Epithelial cell of prostate (primary cell): ENCODE data around the gene SLC13A1.

Source experiments
- DNase-seq: peaks from one replicate; pipeline ENCODE4 v3.0.0-alpha.2; 2011; ENCODE audit warnings: low read depth, low spot score
- H3K27ac ChIP-seq: fragments of 450-650 bp; 2 replicates; pipeline ENCODE4 v1.5.1; 2017; ENCODE audit warnings: mild to moderate bottlenecking

Gene SLC13A1

DNA sequence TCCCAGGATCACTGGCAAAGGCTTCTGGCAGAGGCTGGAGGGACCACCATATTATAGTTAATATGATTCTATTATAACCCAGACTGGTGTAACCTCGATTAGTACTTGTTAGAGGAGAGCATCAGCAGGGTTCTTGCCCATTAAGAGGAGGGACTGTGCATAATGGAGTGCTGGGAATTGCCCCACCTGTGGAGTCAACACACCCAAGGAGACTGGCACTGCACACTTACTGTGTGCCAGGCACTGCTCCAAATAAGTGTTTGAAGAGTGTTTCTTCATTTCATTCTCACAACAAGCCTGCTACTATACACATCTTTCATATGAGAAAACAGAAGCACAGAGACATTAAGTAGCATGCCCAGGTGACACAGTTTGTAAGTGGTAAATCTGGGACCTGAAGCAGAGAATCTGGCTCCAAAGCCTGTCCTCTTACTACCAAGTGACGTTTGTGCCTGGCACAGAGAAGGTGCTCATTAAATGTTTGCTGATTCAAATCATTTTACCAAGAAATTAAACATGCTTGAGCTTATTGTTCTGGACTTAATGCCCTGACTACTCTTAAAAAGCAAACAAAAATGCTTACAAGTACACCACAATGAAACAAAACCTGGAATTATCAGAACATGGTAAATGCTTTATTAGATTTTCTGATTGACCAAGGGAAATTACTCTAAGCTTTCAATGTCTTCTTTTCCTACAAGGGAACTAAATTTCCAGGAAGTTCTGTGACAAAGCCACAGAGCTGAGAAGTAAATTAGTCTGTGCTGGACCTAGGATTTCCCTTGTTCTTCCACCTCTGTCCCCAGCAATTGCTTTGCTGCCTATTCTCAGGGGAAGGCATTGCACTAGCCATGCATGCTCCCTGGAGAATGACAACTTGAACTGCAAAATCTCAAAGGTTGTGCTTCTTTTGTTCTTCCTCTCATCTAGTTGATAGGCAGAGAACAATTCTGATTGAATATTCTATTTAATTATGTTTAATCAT is 809 bp downstream of the SLC13A1 start:
- H3K27ac ChIP-seq: no peak overlapping the region
- DNase-seq: no peak

DNA sequence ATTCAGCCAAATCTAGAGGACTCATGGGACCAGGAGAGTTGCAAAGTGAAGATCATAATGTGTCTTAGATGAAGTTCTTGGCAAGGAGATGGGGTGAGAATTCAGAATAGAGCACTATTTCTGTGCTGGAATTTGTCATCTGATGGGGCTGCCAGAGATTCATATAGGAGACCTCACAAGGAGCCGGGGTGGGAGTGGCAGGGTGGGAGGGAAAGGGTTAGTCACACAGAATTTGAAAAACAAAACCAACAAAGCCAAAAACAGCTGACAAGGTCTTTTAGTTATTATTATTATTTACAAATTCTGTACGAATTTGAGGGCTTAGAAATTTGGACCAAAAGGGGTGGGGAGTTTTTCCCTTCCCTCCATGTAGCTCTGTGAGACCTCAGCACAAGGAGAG is 1.7 kb downstream of the SLC13A1 start:
- no peak overlapping the region for H3K27ac ChIP-seq
- DNase-seq: no peak

DNA sequence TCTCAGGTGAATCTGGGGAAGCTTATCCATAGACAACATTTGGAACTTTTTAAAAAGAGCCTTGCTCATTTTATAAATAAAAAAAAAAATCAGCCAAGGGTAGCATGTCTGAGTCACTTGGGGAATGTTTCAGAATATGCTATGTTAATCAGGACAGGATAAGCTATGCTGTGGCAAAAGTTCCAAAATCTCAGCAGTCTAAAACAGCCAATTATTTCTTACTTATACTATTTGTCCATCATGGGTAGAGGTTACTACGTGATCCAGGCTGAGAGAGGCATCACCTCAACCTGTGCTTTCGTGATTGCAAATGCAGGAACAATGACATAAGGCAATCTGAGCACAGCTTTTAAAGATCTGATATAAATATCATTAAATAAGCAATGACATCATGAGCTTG is 6.5 kb downstream of the SLC13A1 start:
- no peak for DNase-seq
- no peak overlapping the region for H3K27ac ChIP-seq

GRCh38 chr7:123191132-123191531 is 8.6 kb downstream of the SLC13A1 start:
- peak; percentile 31 for DNase-seq
- peak overlapping the region; percentile 47 for H3K27ac ChIP-seq

DNA sequence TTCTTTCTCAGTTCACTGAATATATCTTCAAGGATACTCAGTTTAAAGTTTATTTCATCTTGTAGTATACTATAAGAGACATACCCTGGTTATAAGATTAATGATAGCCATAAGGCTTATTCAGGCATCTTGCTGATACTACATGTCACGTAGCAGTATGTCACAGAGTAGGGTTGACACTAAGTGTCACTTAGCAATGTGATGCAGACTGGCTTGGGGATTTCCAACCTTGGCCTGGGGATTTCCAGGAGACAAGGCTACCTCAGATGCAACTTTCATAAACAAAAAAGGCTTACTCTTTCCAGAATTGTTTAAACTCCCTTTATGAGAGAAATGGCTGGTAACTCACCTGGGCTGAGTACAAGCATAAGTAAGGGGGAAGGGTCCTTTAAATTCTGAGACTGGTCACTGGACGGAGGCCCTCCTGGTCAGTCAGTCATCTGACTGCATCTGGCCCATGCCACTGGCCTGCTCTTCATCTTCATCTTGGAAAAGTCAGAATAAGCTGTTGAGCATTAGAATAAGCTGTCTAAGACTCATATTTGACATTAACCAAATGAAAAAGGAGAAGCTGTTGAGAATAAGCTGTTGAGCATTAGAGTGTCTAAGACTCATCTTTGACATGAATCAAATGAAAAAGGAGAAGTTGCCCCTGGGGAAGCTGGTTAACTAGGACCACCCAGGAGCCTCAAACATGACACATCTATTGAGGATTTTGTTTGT is 9.5 kb downstream of the SLC13A1 start:
- DNase-seq: no peak
- peak overlapping the region; percentile 47 for H3K27ac ChIP-seq

DNA sequence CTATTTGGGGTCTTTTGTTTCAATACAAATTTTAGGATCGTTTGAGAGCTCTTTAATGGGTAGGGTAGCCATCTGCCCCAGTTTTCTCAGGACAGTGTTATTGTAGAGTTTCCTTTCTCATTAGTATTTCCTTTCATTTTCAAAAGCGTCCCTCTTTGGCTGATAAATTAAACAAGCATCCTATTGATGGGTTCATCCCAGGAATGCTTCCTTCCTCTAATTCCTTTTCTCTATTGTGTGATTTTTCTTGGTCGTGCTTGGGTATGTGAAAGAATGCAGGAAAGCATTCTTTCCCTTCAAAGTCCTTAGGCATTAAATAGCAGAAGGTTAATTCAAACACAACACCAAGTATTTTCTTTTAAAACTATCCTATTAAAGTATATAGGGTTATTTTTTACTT is 14.0 kb downstream of the SLC13A1 start:
- no peak for DNase-seq
- H3K27ac ChIP-seq: no peak overlapping the region

GRCh38 chr7:123184271-123184670 is 15.5 kb downstream of the SLC13A1 start:
- H3K27ac ChIP-seq: no peak overlapping the region
- no peak for DNase-seq

GRCh38 chr7:123183431-123183830 is 16.3 kb downstream of the SLC13A1 start:
- no peak overlapping the region for H3K27ac ChIP-seq
- no peak for DNase-seq

DNA sequence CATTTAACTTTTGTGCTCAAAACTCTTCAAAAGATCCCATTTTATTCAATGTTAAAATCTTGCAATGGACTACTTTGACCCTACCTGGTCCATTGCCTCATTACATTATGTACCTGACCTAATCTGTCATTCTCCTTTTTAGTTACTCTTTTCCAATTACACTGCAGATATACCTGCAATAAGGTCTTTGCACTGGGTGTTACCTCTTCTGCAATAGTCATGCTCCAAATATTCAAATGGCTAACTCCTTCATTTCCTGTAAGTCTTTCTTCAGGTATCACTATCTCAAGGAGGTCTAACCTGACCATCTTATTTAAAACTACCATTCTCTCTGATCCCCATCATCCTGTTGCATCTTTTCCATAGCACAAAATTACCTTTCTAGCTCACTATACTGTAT is 22.3 kb downstream of the SLC13A1 start:
- DNase-seq: no peak
- H3K27ac ChIP-seq: no peak overlapping the region

- H3K27ac ChIP-seq: no peak overlapping the region
- no peak for DNase-seq
These were observed 29.2 kb downstream of the SLC13A1 start for GRCh38 chr7:123170333-123171246.

DNA sequence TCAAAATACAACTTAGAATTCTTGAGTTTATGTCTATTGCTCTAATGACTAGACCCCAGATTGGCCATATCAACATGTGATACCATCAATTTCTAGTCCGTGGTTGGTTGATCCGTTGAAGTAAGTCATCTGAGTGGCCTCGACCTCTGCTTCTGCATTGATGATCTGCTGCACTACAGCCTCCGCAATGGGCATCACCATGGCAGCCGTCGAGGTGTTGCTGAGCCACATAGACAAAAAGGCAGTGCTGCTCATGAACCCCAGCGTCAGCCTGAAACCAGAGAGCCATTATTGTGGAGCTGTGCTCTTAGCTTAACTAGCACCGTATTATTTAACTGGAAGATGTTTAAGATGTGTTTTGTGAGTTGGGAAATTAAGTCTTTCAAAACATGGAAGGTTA is 30.7 kb downstream of the SLC13A1 start:
- DNase-seq: no peak
- no peak overlapping the region for H3K27ac ChIP-seq

DNA sequence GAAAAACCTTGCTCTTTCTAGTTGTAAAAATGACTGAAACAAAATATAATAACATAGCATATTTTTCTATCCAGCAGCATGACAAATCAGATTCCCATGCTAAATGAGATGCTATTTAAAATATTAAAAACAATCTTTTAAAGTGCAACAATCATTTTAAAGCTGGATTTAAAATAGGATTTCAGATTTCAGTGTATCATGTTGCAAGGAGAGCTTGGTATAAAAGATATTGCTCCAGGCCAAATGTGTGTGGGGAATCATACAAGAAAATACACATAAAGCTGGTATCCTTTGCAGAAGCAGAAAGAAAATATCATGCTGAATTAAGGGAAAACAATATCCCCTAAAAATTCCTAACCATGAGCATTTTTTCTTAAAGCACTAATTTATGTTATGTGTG is 42.2 kb downstream of the SLC13A1 start:
- no peak overlapping the region for H3K27ac ChIP-seq
- DNase-seq: no peak

- DNase-seq: no peak
- H3K27ac ChIP-seq: no peak overlapping the region
These were observed 44.2 kb downstream of the SLC13A1 start for GRCh38 chr7:123155571-123155970.

- DNase-seq: peak; percentile 43
- no peak overlapping the region for H3K27ac ChIP-seq
These were observed 45.4 kb downstream of the SLC13A1 start for GRCh38 chr7:123154231-123154860.

DNA sequence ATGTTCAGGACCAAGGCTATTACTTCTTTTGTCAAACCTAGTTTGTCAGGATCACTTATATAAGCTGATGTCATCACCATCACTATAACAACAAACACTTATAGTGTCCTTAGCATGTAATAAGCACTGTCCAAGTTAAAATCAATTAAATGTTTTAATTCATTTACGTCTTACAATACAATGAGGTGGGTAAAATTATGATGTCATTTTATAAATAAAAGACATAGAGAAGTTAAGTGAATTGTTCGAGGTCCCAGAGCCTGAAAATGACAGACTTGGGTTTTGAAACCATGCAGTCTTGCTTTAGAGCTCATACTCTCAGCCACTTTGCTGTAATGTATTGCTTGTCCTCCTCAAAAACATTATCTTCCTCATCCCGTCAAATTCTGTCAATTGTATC is 48.3 kb downstream of the SLC13A1 start:
- no peak overlapping the region for H3K27ac ChIP-seq
- no peak for DNase-seq

DNA sequence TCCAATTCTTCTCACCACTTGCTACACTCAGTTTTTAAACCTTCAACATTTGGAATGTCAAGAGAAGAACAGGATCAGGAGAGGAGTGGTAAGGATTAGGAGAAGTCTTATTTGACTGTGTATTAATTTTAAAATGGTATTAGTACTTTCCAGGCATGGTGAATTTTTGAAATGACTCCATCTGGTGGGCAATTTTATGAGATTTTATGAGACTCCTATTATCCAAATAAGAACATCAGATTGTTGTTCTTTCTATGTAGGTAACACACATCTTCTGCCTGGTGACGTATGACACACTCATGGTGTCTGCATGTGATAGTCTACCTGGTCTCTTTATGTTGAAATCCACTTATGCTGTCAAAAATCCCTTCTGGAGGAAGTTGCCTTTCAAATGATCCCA is 51.0 kb downstream of the SLC13A1 start:
- no peak overlapping the region for H3K27ac ChIP-seq
- DNase-seq: no peak

DNA sequence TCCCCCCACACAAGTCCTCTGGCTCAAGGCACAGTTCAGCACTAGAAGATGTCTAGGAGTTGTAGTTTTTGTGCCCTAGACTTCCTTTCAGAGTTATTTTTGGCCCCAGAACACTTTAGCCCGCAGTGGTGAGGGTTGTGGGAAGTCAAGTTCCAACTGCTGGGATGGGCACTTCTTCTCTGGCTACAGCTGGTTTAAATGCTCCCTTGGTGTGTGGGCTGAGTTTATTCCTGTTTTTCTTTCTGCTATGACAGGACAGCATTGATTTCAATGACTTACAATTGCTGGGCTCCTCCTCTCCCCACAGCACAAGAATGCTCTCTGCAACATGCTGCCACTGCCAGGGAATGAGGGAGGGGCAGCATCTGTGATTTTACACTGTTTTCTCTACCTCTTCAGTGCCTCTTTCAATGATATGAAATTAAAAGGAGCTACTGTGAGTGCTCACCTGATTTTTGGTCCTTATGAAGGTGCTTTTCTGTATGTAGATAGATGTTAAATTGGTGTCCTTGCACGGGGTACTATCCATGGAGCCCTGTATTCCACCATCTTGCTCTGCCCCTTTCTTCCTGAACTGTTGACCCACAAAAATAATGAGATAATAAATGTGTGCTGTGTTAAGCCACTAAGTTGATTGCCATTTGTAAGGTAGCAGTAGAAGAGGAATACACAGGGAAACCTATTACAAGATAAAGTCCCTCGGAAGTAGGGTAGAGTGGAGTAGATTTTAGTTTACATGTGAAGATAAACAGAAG is 56.3 kb downstream of the SLC13A1 start:
- DNase-seq: no peak
- H3K27ac ChIP-seq: no peak overlapping the region

GRCh38 chr7:123140561-123140960 is 59.2 kb downstream of the SLC13A1 start:
- no peak for DNase-seq
- H3K27ac ChIP-seq: no peak overlapping the region

GRCh38 chr7:123135960-123136359 is 63.8 kb downstream of the SLC13A1 start:
- no peak for DNase-seq
- H3K27ac ChIP-seq: no peak overlapping the region
